ENCODE data around the gene FOXN3.

- TF ChIP-seq CTCF (IDR thresholded peaks at IDR 0.05) = no peak
- no peak for TF ChIP-seq POLR2AphosphoS5 (IDR thresholded peaks at IDR 0.05; ENCODE audit: low read depth, low read length)
- no peak for TF ChIP-seq SIN3A (IDR thresholded peaks at IDR 0.05; ENCODE audit: borderline replicate concordance, low read depth, low read length)
- TF ChIP-seq EZH2phosphoT487 (IDR thresholded peaks at IDR 0.05; ENCODE audit: borderline replicate concordance, low read depth) = no peak
- no peak for TF ChIP-seq EP300 (IDR thresholded peaks at IDR 0.05; ENCODE audit: borderline replicate concordance in 1 of 2, low read depth in 1 of 2, low read length in 1 of 2)
- TF ChIP-seq TAF1 (IDR thresholded peaks at IDR 0.05; ENCODE audit: borderline replicate concordance, low read depth, low read length) = no peak
- TF ChIP-seq REST (IDR thresholded peaks at IDR 0.05; ENCODE audit: low read depth, low read length) = no peak
Measured at GRCh38 chr14:89307409-89307808, 109.6 kb downstream of the FOXN3 start.

All from SK-N-SH (cell line).